GM23338 (cell line): ENCODE measurements around the gene OXLD1. TPM values are rescaled to one million over a fixed set of nuclear protein-coding genes. Genes with fewer than 3 reads are reported as not detected.

ENCODE experiments used
- ATAC-seq: fragments of 200-7000 bp; cut with Tn5 transposase; 3 replicates; pipeline ENCODE4 v1.9.1; 2020
- DNase-seq: peaks from one replicate; pipeline ENCODE4 v3.0.0-alpha.2; 2015; ENCODE audit warnings: low spot score
- H2AFZ ChIP-seq: fragments of 200-600 bp; sonication (generic); 2 replicates; pipeline ENCODE4 v1.8.0; 2016; ENCODE audit warnings: antibody characterized with exemption, mild to moderate bottlenecking, moderate library complexity
- H3F3A ChIP-seq: fragments of 200-600 bp; sonication (generic); replicated peaks from 2 replicates; pipeline ENCODE4 v1.8.0; 2017; ENCODE audit warnings: antibody characterized with exemption, mixed run types, low read depth
- H3K27ac ChIP-seq: fragments of 200-600 bp; sonication (generic); 2 replicates; pipeline ENCODE4 v1.6.1; 2016; ENCODE audit warnings: low read depth
- H3K27me3 ChIP-seq: fragments of 200-600 bp; sonication (generic); 2 replicates; pipeline ENCODE4 v1.8.0; 2016; ENCODE audit warnings: mild to moderate bottlenecking, mixed run types, moderate library complexity; ENCODE audit not compliant: insufficient read depth
- H3K36me3 ChIP-seq: fragments of 200-600 bp; sonication (generic); 2 replicates; pipeline ENCODE4 v1.8.0; 2016; ENCODE audit warnings: mild to moderate bottlenecking; ENCODE audit not compliant: insufficient read depth
- H3K4me1 ChIP-seq: fragments of 200-600 bp; sonication (generic); 2 replicates; pipeline ENCODE4 v1.8.0; 2016; ENCODE audit warnings: mild to moderate bottlenecking, moderate library complexity; ENCODE audit not compliant: insufficient read depth
- H3K4me2 ChIP-seq: fragments of 200-600 bp; sonication (generic); 2 replicates; pipeline ENCODE4 v1.7.1; 2017; ENCODE audit warnings: mixed run types
- H3K4me3 ChIP-seq: fragments of 200-600 bp; sonication (generic); 2 replicates; pipeline ENCODE4 v1.6.1; 2016; ENCODE audit warnings: mixed run types
- H3K79me2 ChIP-seq: fragments of 200-600 bp; sonication (generic); replicated peaks from 2 replicates; pipeline ENCODE4 v1.8.0; 2017; ENCODE audit warnings: mild to moderate bottlenecking; ENCODE audit not compliant: insufficient read depth
- H3K9me2 ChIP-seq: fragments of 200-600 bp; sonication (generic); 2 replicates; pipeline ENCODE4 v1.8.0; 2017; ENCODE audit not compliant: insufficient read depth
- H4K20me1 ChIP-seq: fragments of 200-600 bp; sonication (generic); replicated peaks from 2 replicates; pipeline ENCODE4 v1.8.0; 2017; ENCODE audit warnings: mild to moderate bottlenecking; ENCODE audit not compliant: insufficient read depth
- H3K27ac Mint-ChIP-seq: 2 replicates; pipeline ENCODE4 v1.8.0; 2020; ENCODE audit warnings: inconsistent platforms, mild to moderate bottlenecking, moderate library complexity, mixed read lengths
- H3K27me3 Mint-ChIP-seq: 3 replicates; pipeline ENCODE4 v1.8.0; 2022; ENCODE audit warnings: low read depth, mild to moderate bottlenecking, moderate library complexity, mixed read lengths, inconsistent platforms; ENCODE audit not compliant: insufficient read depth, poor library complexity
- H3K36me3 Mint-ChIP-seq: 3 replicates; pipeline ENCODE4 v1.8.0; 2021; ENCODE audit warnings: low read depth, mild to moderate bottlenecking, inconsistent platforms, moderate library complexity, mixed read lengths
- H3K4me1 Mint-ChIP-seq: 3 replicates; pipeline ENCODE4 v1.8.0; 2020; ENCODE audit warnings: mild to moderate bottlenecking, inconsistent platforms, mixed read lengths
- H3K4me3 Mint-ChIP-seq: 3 replicates; pipeline ENCODE4 v1.8.0; 2021; ENCODE audit warnings: moderate library complexity, mild to moderate bottlenecking, inconsistent platforms, mixed read lengths
- H3K9me3 Mint-ChIP-seq: 3 replicates; pipeline ENCODE4 v1.8.0; 2020; ENCODE audit warnings: moderate library complexity, mild to moderate bottlenecking, inconsistent platforms, mixed read lengths
- CREB1 ChIP-seq: fragments of 250-450 bp; sonication (Bioruptor Pico); IDR thresholded peaks from 2 replicates; pipeline ENCODE4 v1.5.0; 2020; ENCODE audit warnings: low read depth, mild to moderate bottlenecking, moderate library complexity
- CTCF ChIP-seq, 2 experiments: fragments of 200-600 bp in 1 of 2; sonication (generic) in 1 of 2; conservative IDR thresholded peaks; 2 replicates each; pipeline versions ENCODE4 v1.5.1 to v1.6.1; 2016 to 2017; ENCODE audit warnings: antibody characterized with exemption in 2 of 2, low read depth in 2 of 2, mild to moderate bottlenecking in 2 of 2, moderate library complexity in 1 of 2
- ETS1 ChIP-seq: IDR thresholded peaks from 2 replicates; pipeline ENCODE4 v1.6.1; 2016; ENCODE audit warnings: antibody characterized with exemption
- EZH2 ChIP-seq: fragments of 200-600 bp; sonication (generic); IDR thresholded peaks from one replicate; pipeline ENCODE4 v1.8.0; 2017; ENCODE audit warnings: antibody characterized with exemption, mild to moderate bottlenecking, low read depth; ENCODE audit not compliant: unreplicated experiment
- EZH2phosphoT487 ChIP-seq: fragments of 200-600 bp; sonication (generic); IDR thresholded peaks from one replicate; pipeline ENCODE4 v1.8.1; 2018; ENCODE audit warnings: antibody characterized with exemption; ENCODE audit not compliant: unreplicated experiment
- JUNB ChIP-seq: IDR thresholded peaks from one replicate; pipeline ENCODE4 v1.6.1; 2016; ENCODE audit warnings: antibody characterized with exemption; ENCODE audit not compliant: unreplicated experiment
- NANOG ChIP-seq: IDR thresholded peaks from 2 replicates; pipeline ENCODE4 v1.6.1; 2016; ENCODE audit warnings: antibody characterized with exemption, borderline replicate concordance
- POLR2AphosphoS5 ChIP-seq: IDR thresholded peaks from 2 replicates; pipeline ENCODE4 v1.6.1; 2016; ENCODE audit warnings: antibody characterized with exemption, low read depth
- REST ChIP-seq: IDR thresholded peaks from one replicate; pipeline ENCODE4 v1.6.1; 2018; ENCODE audit warnings: antibody characterized with exemption; ENCODE audit not compliant: unreplicated experiment
- STAT1 ChIP-seq: IDR thresholded peaks from one replicate; pipeline ENCODE4 v1.6.1; 2016; ENCODE audit warnings: antibody characterized with exemption; ENCODE audit not compliant: unreplicated experiment
- ZNF114 ChIP-seq: fragments of 250-450 bp; sonication (Bioruptor Pico); IDR thresholded peaks from 2 replicates; pipeline ENCODE4 v1.5.0; 2020; ENCODE audit warnings: mild to moderate bottlenecking, moderate library complexity
- ZNF331 ChIP-seq: fragments of 250-450 bp; sonication (Bioruptor Pico); IDR thresholded peaks from 2 replicates; pipeline ENCODE4 v1.5.0; 2020; ENCODE audit warnings: low read depth, mild to moderate bottlenecking, moderate library complexity
- ZNF462 ChIP-seq: fragments of 250-450 bp; sonication (Bioruptor Pico); IDR thresholded peaks from 2 replicates; pipeline ENCODE4 v1.5.0; 2020; ENCODE audit warnings: mild to moderate bottlenecking, moderate library complexity
- polyA plus RNA-seq: library from polyadenylated mRNA; unstranded; fragments of >200 nt; fragmentation: Nextera tagmentation; extraction: Ambion mirVana; gene quantifications from 2 replicates; pipeline ENCODE4 v1.2.1, GENCODE V29; 2016
- total RNA-seq: library from RNA; depleted of rRNA; stranded (reverse); fragments of >200 nt; shearing (Covaris generic); gene quantifications from 2 replicates; pipeline ENCODE4 v1.2.3, GENCODE V29; 2014

OXLD1 gene
- total and polyA plus RNA-seq, 2 experiments from 2014 or later, result 46.0 to 64.9 TPM

GRCh38 chr17:81616877-81617276 lies 49.5 kb downstream of the OXLD1 start:
- Mint-ChIP-seq H3K27ac (no peak overlapping the region), H3K36me3 (peaks cover 96% of the 10 kb centered on the region), H3K4me1 (no peaks in the 10 kb centered on the region), H3K4me3 (no peak overlapping the region; the same call in 2 of the 3 replicates), H3K27me3 (peaks cover 19% of the 10 kb centered on the region), H3K9me3 (peaks cover 15% of the 10 kb centered on the region; the same call in 2 of the 3 replicates)
- Histone ChIP-seq H3K9me2 (no peaks in the 10 kb centered on the region), H3K4me2 (no peak overlapping the region), H3K79me2 (peaks cover 75% of the 10 kb centered on the region), H3K4me1 (no peaks in the 10 kb centered on the region), H3K36me3 (peaks cover 33% of the 10 kb centered on the region), H4K20me1 (peaks cover 31% of the 10 kb centered on the region), H2AFZ (no peak overlapping the region), H3K27me3 (no peaks in the 10 kb centered on the region), H3K4me3 (no peak overlapping the region), H3K27ac (no peak overlapping the region), H3F3A (no peaks in the 10 kb centered on the region; the same call in 1 of the 2 replicates)
- TF ChIP-seq NANOG, result no peak
- no peak for TF ChIP-seq REST
- no peak for TF ChIP-seq STAT1
- TF ChIP-seq EZH2, result no peak
- no peak for TF ChIP-seq CTCF (conservative IDR thresholded peaks at IDR 0.05; ENCODE audit: low read depth in 2 of 2)
- TF ChIP-seq JUNB, result no peak
- no peak for TF ChIP-seq POLR2AphosphoS5
- no peak for TF ChIP-seq CREB1
- TF ChIP-seq ZNF331 (CRISPR knock-in tag), result no peak
- no peak for TF ChIP-seq ETS1
- no peak for TF ChIP-seq EZH2phosphoT487
- TF ChIP-seq ZNF114 (CRISPR knock-in tag), result no peak
- no peak for TF ChIP-seq ZNF462
- ATAC-seq (no peak), DNase-seq (no peak)
